ENCODE measurements around the gene FGF22. TPM values are rescaled to one million over a fixed set of nuclear protein-coding genes. Genes with fewer than 3 reads are reported as not detected.
"Not testable (repeated sequence)": the region's sequence is repeated elsewhere in the genome, so short reads cannot be mapped to it uniquely, and the experiment has no call there.

The FGF22 gene
- not detected for total RNA-seq

DNA sequence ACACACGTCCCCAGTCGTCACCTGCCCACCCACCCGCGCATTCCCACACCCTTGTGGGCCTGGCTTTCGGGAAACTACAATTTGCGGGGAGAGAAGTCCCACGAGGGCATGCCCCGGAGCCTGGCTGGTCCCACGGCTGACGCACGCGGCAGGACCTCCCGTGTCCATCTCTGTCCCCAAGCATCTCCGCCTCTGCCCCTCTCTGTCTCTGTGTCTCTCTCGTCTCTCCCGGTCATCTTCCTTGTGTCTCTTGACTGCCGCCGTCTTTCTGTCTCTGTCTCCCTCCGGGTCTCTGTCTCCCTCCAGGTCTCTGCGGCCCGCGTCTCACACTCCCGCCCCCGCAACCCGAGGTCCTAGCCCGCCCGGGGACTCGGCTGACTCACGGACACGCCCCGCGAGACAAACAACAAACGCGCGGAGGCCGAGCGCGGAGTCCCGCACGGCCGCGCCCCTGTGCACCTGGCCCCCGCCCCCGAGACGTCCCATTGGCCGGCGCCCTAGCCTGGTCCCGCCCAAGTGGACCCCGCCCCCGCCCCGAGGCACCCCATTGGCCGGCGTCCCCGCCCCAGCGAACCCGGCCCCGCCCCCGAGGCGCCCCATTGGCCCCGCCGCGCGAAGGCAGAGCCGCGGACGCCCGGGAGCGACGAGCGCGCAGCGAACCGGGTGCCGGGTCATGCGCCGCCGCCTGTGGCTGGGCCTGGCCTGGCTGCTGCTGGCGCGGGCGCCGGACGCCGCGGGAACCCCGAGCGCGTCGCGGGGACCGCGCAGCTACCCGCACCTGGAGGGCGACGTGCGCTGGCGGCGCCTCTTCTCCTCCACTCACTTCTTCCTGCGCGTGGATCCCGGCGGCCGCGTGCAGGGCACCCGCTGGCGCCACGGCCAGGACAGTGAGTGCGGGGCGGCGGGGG lies at the start of gene FGF22:
Gene FGF22 (plus strand): TSS at position 627 of the 908 bp plus-strand sequence. CDS start 47 bp downstream, at position 674.
- DNase-seq = peak; percentile 93

DNA sequence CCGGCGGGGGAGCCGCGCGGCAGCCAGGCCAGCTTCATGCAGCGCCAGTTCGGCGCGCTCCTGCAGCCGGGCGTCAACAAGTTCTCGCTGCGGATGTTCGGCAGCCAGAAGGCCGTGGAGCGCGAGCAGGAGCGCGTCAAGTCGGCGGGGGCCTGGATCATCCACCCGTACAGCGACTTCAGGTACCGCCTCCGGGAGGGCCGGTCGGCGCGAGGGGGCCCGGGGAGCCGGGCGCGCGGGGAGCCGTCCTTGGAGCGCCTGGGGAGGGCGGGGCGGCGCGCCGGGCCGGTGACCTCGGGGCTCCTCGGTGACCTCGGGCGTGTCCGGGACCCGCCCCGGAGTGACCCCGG lies 49.3 kb upstream of the FGF22 start:
- DNase-seq = peak; percentile 16

DNA sequence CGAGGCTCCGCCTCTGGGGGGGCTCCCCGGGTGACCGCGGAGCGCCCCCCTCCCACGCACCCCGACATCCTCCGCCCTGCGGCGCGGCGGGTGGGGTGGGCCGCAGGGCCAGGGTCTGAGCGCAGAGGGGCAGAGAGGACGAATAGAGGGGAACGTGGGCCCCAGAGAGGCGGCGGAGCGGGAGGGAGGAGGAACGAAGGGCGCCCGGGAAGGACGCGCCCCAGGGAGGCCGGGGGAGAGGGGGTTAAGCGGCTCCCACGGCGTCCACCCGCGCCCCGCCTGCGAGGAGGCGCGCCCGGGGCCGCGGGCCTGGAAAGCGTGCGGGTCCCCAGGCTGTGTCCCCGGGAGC lies 49.0 kb upstream of the FGF22 start:
- no peak for DNase-seq

DNA sequence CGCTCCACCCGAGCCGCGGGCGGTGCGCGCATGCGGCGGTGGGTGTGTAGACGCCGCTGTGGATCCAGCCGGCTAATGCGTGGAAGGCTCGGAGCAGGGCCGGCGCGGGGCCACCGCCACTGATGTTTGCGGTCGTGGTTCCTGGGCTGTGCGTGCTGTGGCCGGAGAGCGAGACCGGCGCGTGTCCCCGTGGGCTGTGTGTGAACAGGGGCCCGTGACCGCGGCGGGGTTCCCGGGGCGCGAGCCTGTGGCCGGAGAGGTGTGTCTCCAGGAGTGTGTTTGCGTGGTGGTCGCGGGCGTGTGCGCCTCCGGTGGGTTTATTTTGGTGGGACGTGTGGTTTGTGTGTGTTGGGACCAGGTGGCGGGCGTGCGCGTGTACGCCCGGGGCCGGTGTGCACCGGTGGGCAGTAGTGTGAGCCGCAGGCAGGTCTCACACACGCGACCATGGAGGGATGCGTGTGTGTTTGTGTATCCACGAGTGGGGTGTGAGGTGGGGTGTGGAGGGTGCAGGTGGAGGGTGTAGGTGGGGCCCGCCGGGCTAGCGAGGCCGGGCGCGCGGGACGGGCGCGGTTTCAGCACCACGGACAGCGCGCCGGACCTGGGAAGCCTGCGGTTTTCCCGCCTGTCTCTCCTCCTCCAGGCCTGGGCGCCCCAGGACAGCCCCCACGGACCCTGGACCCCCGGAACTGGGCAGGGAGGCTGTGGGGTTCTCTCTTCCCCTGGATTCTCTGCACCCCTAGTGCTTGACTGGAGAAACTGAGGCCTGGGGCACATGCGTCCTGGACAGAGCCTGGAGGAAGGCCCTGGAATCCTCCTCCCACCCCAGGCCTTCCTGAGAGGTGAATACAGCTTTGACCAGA lies 48.4 kb upstream of the FGF22 start:
- peak; percentile 64 for DNase-seq

DNA sequence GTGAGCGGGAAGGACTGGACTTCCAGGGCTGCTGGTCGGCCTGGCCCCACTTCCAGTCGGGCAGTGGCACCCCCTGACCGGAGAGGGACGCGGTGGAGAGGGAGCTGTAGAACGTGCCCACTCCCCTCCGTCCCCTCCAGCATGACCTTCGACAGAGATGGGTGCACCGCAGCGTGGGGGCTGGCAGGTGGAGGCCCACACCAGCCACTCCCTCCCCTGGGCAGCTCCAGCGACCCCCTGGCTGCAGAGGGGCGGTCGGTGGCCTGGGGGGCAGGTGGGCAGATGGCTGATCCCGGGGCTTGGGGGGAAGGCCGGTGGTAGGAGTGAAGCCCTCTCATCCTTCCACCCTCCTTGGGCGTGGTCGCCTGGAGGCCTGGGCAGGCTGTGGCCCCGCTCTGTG lies 47.6 kb upstream of the FGF22 start:
- no peak for DNase-seq

DNA sequence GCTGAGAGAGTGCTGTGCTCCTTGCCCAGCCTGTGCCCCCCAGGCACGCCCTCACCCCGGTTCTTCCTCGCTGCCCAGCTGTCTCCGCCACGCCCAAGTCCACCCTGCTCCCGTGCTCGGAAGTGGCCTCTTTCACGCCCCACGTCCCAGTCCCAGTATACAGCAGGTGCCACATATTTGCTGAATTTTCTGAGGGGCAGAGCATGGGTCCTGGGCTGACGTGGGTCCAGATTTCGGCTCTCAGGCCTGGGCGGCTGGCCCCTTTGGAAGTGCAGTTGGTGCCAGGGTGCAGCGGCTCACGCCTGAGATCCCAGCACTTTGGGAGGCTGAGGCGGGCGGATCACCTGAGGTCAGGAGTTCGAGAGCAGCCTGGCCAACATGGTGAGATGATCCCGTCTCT lies 46.6 kb upstream of the FGF22 start:
- no peak for DNase-seq

DNA sequence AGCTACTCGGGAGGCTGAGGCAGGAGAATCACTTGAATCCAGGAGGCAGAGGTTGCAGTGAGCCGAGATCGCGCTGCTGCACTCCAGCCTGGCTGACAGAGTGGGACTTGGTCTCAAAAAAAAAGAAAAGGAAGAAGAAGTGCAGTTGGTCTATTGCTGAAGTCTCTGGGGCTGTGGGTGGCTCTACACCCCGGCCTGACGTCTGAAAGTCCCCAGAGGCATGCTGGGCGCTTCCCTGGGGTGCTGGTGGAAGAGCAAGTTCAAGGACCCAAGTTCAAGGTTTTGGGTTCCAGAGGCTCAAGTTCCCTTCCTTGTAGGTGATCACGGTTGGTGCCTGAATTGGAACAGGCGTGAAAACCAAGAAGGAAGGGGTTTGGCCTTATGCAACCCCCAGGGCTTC lies 46.2 kb upstream of the FGF22 start:
- DNase-seq = no peak

DNA sequence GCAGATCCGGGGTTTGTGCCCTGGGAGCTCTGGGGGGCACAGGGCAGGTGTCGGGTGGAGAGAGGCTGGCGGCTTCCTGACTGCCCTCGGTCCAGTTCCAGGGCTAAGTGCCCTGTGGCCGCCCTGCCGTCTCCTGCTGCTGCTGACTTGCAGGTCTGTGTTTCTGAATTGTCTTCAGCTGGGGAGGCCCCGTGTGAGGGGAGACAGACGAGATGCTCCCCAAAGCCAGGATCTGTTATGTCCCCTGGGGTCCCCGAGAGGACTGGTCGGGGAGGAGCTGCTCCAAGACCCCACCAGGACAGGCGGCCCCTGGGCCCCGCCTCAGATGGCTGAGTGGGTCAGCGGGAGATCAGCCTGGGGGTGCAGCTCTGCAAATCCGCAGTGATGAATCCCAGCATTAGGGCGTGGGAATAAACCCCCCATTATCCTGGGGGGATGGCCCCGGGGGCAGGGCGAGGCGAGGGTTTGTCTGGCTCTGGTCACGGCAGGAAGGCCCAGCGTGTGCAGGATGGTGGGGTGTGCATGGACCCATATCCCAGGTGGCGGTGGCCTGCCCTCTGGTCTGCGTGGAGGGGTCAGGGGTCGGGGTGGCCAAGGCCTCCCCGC lies 45.3 kb upstream of the FGF22 start:
- no peak for DNase-seq

DNA sequence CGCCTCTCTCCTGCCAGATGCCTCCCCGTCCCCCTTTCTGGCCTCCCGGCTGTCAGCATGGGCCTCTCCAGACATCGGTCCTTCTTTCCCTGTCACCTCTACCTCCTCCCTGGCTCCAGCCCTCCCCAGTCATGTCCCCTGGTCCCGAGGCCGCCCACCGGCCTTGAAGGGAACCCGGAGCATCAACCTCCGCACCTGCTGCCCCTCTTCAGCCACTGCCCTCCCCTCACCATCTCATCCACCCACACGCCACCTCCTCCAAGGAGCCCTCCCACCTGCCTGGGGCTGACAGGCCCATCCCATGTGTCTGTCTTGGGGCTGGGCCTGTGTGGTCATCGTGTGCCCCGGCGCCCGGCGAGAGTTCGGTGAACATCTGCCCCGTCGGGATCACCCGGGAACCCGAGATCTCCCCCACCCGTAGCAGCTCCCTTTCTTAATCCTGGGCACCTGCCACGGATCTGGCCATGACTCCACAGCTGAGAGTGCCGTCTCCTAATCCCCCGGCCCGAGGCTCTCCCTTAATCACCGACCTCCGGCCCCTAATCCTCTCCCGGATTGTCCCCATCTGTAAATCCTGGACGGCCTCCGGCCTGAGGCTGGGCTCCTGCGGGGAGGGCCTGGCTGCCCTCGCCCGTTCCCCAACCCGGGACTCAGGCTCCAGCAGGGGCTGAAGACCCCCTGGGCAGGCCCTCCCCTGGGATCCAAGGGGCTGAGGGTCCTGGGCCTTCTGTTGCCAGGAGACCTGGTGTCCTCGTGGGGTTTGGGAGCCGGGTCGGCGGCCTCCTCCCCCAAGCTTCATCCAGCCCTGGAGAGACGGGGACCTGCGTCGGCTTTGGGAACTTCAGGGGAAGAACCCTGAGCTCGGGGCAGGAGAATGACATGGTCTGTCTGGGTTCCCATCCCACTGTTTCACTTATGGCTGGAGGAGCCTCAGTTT lies 44.1 kb upstream of the FGF22 start:
- no peak for DNase-seq

DNA sequence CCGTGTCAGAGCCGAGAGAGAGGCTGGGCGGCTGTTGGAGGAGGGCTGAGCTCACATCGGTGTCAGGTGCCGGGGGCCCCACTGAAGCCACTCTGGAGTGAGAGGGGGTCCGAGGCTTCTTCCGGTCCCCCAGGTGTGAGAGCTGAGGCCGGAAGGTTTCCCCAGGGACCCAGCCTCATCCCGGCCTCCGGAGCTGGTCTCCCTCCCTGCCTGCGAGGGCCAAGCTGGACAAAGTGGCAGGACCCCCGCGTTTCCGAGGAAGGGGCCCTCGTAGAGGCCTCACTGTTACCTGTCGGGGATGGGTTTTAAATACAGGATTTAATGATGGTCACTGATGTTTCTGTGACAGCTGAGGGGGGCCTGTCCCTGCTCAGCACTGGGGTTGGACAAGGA lies 43.4 kb upstream of the FGF22 start:
- DNase-seq = no peak

DNA sequence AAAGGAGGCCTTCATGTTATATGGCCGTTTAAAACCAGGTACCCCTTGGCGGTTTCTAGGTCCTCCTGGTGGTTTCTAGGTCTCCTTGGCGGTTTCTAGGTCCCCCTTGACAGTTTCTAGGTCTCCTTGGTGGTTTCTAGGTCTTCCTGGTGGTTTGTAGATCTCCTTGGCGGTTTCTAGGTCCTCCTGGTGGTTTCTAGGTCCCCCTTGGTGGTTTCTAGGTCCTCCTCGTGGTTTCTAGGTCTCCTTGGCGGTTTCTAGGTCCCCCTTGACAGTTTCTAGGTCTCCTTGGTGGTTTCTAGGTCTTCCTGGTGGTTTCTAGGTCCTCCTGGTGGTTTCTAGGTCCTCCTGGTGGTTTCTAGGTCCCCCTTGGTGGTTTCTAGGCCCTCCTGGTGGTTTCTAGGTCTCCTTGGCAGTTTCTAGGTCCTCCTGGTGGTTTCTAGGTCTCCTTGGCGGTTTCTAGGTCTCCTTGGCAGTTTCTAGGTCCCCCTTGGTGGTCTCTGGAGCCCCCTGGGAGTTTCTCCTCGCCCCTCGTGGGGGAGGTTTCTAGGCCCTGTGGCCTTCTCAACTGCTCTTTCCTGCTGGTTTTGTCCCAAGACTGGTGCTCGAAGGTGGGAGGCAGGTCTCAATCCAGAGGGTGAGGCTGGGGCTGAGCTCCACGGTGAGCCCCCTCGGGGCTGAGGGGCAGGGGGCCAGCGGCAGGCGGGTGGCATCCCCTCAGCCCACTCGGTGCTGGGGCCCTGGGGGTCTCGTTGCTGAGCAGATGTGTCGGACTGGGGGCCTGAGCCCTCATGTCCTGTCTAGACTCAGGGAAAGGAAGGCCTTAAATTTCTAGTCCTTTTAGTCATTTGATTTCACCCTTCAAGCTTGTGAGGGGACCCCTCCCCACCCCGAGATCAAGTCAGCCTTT lies 42.0 kb upstream of the FGF22 start:
- DNase-seq = no peak

DNA sequence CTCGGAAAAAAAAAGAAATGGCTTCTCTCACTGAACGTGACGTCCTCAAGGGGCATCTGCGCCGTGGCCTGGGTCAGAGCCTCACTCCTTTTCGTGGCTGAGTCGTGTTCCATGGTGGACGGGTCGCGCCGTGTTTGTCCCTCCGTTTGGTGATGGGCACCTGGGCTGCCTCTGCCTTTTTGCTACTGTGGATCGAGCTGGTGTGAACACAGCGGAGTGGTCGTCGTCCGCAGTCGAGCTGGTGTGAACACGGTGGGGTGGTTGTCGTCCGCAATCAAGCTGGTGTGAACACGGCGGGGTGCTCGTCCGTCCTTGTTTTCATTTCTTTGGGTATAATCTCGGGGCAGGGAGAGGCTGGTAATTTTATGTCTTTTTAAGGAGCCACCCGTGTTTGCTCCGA lies 38.4 kb upstream of the FGF22 start:
- no peak for DNase-seq

DNA sequence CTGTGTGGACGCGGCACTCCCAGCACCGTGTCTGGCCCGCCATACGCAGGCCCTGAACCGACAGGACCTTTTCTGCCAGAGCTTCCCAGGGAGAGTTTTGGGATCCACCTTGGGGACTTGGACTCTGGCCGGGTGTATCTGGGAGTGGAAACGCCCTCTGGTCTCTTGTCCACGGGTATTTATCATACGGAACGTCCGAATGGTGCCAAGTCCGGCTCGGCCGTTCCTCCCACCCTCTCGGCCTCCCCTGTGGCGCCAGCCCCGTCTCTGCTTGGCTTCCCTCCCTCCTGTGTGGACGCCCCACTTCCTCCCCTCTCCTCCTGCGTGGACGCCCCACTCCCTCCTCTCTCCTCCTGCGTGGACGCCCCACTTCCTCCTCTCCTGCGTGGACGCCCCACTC lies 37.9 kb upstream of the FGF22 start:
- DNase-seq = no peak

DNA sequence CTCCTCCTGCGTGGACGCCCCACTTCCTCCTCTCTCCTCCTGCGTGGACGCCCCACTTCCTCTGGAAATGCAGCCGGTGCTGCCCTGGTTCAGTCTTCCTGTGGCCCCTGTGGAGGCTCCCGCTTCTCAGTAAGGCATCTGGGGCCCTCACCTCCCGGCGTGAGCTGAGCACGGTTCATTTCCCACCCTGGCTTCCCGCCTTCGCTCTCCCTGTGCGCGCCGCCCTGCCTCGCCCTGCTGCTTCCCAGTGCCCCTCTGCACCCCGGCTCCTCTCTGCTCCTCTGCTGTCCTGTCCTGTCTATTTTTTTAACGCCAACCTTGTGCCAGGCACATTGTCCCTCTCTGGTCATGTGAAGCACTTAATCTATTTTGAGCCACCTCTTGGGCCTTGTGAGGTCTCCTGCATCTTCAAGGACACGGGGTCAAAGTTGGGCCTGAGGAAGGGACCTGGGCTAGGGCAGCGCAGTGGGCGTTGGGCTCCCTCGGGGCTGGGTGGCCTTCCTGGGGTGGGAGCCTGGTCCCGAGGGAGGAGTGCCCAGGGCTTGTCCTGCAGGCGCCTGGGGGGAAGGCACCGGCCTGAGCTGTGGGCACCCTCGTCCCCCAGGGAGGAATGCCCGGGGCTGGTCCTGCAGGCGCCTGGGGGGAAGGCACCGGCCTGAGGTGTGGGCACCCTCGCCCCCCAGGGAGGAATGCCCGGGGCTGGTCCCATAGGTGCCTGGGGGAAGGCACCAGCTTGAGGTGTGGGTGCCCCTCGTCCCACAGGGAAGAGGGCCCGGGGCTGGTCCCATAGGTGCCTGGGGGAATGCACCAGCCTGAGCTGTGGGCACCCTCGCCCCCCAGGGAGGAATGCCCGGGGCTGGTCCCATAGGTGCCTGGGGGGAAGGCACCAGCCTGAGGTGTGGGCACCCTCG lies 37.0 kb upstream of the FGF22 start:
- DNase-seq = no peak

DNA sequence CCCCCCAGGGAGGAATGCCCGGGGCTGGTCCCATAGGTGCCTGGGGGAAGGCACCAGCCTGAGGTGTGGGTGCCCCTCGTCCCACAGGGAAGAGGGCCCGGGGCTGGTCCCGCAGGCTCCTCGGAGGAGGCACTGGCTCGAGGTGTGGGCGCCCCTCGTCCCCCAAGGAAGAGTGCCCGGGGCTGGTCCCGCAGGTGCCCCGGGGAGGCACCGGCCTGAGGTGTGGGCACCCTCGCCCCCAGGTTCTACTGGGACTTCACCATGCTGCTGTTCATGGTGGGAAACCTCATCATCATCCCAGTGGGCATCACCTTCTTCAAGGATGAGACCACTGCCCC lies 36.4 kb upstream of the FGF22 start:
- DNase-seq = not testable (repeated sequence)

DNA sequence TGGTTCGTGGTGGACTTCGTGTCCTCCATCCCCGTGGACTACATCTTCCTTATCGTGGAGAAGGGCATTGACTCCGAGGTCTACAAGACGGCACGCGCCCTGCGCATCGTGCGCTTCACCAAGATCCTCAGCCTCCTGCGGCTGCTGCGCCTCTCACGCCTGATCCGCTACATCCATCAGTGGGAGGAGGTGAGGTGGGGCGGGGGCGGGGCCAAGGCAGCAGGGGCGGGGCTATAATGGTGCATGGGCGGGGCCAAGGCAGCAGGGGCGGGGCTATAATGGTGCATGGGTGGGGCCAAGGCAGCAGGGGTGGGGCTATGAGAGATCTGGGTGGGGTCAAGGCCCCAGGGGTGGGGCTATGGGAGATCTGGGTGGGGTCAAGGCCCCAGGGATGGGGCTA lies 35.9 kb upstream of the FGF22 start:
- not testable (repeated sequence) for DNase-seq

DNA sequence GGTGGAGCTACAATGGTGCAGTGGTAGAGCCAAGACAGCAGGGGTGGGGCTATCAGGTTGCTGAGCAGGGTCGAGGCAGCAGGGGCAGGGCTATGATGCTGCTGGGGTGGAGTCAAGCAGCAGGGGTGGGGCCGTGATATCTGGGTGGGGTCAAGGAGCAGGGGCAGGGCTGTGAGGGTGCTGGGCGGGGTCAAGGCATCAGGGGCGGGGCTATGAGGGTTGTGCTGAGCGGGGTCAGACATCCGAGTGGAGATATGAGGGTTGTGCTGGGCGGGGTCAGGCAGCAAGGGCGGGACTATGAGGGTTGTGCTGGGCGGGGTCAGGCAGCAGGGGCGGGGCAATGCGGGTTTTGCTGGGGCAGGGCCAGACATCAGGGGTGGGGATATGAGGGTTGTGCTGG lies 35.3 kb upstream of the FGF22 start:
- no peak for DNase-seq

DNA sequence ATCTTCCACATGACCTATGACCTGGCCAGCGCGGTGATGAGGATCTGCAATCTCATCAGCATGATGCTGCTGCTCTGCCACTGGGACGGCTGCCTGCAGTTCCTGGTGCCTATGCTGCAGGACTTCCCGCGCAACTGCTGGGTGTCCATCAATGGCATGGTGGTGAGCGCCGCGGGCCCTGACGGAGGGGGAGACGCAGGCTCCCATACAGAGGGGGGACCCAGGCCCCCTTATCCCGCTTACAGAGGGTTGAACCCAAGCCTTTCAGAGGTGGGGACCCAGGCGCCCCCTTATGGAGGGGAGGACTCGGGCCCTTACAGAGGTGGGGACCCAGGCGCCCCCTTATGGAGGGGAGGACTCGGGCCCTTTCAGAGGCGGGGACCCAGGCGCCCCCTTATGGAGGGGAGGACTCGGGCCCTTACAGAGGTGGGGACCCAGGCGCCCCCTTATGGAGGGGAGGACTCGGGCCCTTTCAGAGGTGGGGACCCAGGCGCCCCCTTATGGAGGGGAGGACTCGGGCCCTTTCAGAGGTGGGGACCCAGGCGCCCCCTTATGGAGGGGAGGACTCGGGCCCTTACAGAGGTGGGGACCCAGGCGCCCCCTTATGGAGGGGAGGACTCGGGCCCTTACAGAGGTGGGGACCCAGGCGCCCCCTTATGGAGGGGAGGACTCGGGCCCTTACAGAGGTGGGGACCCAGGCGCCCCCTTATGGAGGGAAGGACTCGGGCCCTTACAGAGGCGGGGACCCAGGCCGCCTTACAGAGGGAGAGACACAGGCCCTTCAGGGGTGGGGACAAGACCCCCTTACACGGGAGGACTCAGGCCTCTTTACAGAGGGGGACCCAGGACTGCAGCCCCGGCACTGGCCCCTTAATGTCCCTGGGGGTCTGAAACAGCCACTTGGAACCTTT lies 34.4 kb upstream of the FGF22 start:
- DNase-seq = not testable (repeated sequence)

Measured in tongue (tissue), 2 donors.